ENCODE data around the gene IGF2BP2. TPM values are rescaled to one million over a fixed set of nuclear protein-coding genes. Genes with fewer than 3 reads are reported as not detected.

IGF2BP2 gene
- total RNA-seq, 4 donors from 2014 or later, result 29.3 to 49.8 (median 41.8) TPM

- no peaks in the 10 kb centered on the region for H3K36me3 ChIP-seq
Observed at GRCh38 chr3:185793381-185793780, 31.5 kb downstream of the IGF2BP2 start.

DNA sequence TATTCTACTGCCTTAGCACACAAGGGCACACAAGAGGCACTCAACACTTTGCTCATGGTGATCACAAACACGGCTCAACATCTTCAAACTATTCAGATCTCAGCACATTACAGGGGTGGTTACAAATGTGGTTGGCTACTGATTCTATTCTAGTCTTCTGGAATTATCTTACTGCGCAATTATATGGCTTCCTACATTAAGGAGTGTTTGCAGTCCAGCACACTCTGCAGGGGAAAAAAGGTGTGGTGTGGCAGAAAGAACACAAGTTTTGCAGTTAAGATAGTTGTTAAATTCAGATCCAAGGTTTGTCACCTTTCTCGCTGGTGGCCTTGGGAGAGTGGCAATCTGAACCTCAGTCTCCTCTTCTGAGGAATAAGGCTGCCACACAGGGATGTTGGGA lies 31.9 kb downstream of the IGF2BP2 start:
- Histone ChIP-seq H3K4me3 (no peak overlapping the region), H3K4me1 (peaks cover 0 to 10% (median 0%) of the 10 kb centered on the region in 4 donors), H3K9me3 (no peaks in the 10 kb centered on the region), H3K36me3 (no peaks in the 10 kb centered on the region), H3K27me3 (no peaks in the 10 kb centered on the region), H3K27ac (no peak overlapping the region)
- DNase-seq (ENCODE audit: low spot score in 2 of 2), result no peak
- WGBS, 2 donors, result 88 to 96% methylated on average over 3 of the region's 3 CpGs
- TF ChIP-seq EP300 (IDR thresholded peaks at IDR 0.05) (no peak), POLR2A (IDR thresholded peaks at IDR 0.05) (no peak)

More at GRCh38 chr3:185793381-185793780, 31.5 kb downstream of the IGF2BP2 start:
- no peaks in the 10 kb centered on the region for H3K9me3 ChIP-seq
- H3K27me3 ChIP-seq, result no peaks in the 10 kb centered on the region
- DNase-seq (ENCODE audit: low spot score in 2 of 2), result no peak
- TF ChIP-seq, protein P1, sequence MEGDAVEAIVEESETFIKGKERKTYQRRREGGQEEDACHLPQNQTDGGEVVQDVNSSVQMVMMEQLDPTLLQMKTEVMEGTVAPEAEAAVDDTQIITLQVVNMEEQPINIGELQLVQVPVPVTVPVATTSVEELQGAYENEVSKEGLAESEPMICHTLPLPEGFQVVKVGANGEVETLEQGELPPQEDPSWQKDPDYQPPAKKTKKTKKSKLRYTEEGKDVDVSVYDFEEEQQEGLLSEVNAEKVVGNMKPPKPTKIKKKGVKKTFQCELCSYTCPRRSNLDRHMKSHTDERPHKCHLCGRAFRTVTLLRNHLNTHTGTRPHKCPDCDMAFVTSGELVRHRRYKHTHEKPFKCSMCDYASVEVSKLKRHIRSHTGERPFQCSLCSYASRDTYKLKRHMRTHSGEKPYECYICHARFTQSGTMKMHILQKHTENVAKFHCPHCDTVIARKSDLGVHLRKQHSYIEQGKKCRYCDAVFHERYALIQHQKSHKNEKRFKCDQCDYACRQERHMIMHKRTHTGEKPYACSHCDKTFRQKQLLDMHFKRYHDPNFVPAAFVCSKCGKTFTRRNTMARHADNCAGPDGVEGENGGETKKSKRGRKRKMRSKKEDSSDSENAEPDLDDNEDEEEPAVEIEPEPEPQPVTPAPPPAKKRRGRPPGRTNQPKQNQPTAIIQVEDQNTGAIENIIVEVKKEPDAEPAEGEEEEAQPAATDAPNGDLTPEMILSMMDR (IDR thresholded peaks at IDR 0.05), result no peak
- TF ChIP-seq EP300 (IDR thresholded peaks at IDR 0.05), result no peak
- TF ChIP-seq POLR2A (IDR thresholded peaks at IDR 0.05), result no peak
- 88 to 92% methylated on average over 4 of the region's 4 CpGs for WGBS, 2 donors
- peaks cover 0 to 6% (median 0%) of the 10 kb centered on the region in 4 donors for H3K4me1 ChIP-seq
- no peak overlapping the region for H3K27ac ChIP-seq
- H3K4me3 ChIP-seq, result no peak overlapping the region

- peaks cover 0 to 15% (median 0%) of the 10 kb centered on the region in 4 donors for H3K4me1 ChIP-seq
- H3K27ac ChIP-seq, result no peak overlapping the region
- no peak for DNase-seq (ENCODE audit: low spot score in 2 of 2)
- H3K27me3 ChIP-seq, result no peaks in the 10 kb centered on the region
- no peaks in the 10 kb centered on the region for H3K9me3 ChIP-seq
- WGBS, 2 donors, result 73 to 78% methylated on average over 5 of the region's 5 CpGs
- H3K36me3 ChIP-seq, result no peaks in the 10 kb centered on the region
- H3K4me3 ChIP-seq, result no peak overlapping the region
- TF ChIP-seq EP300 (IDR thresholded peaks at IDR 0.05) (no peak), POLR2A (IDR thresholded peaks at IDR 0.05) (no peak)
- TF ChIP-seq, protein P1 (IDR thresholded peaks at IDR 0.05), result no peak
Observed at GRCh38 chr3:185789891-185790830, 34.7 kb downstream of the IGF2BP2 start.

DNA sequence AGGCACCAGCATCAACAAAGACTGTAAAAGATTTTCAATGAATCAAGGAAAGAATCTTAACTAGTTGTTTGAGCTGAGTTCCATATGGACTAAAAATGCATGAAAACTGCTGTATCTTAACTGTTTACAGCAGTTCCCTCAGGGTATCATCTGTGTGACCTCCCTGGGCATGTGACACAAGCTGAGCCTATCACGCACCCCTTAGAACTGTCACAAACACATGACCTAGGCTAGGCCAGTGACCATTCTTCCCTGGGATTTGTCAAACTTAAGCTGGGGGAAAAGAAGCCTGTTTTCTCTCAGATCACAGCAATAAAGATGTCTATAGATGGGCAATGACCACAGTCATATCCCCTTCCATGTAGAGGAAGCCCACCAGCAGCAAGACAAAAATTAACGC lies 35.7 kb downstream of the IGF2BP2 start:
- no peak for DNase-seq (ENCODE audit: low spot score in 2 of 2)
- 87 to 94% methylated on average over 2 of the region's 2 CpGs for WGBS, 2 donors
- Histone ChIP-seq H3K36me3 (no peaks in the 10 kb centered on the region), H3K4me3 (no peak overlapping the region), H3K4me1 (peaks cover 0 to 15% (median 0%) of the 10 kb centered on the region in 4 donors), H3K27me3 (no peaks in the 10 kb centered on the region), H3K9me3 (no peaks in the 10 kb centered on the region), H3K27ac (no peak overlapping the region)
- TF ChIP-seq EP300 (IDR thresholded peaks at IDR 0.05), result no peak
- TF ChIP-seq, protein P1 (IDR thresholded peaks at IDR 0.05), result no peak
- TF ChIP-seq POLR2A (IDR thresholded peaks at IDR 0.05), result no peak

DNA sequence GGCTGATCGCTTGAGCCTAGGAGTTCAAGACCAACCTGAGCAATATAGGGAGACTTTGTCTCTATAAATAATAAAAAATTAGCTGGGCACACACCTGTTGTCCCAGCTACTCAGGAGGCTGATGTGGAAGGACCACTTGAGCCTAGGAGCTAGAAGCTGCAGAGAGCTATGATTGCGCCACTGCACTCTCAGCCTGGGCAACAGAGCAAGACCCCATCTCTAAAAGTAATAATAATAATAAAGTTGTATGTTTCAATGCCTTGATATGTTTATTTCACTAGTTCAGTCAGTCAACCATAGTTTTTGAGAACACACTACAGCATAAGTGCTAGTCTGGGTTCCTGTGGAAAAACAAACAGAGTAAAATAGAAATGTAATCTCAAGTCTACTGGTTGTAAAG lies 36.5 kb downstream of the IGF2BP2 start:
- Histone ChIP-seq H3K9me3 (no peaks in the 10 kb centered on the region), H3K27ac (no peak overlapping the region), H3K36me3 (no peaks in the 10 kb centered on the region), H3K4me3 (no peak overlapping the region), H3K27me3 (no peaks in the 10 kb centered on the region), H3K4me1 (peaks cover 0 to 15% (median 0%) of the 10 kb centered on the region in 4 donors)
- 97 to 98% methylated on average over 2 of the region's 2 CpGs for WGBS, 2 donors
- TF ChIP-seq POLR2A (IDR thresholded peaks at IDR 0.05), result no peak
- TF ChIP-seq, protein P1 (IDR thresholded peaks at IDR 0.05), result no peak
- no peak for TF ChIP-seq EP300 (IDR thresholded peaks at IDR 0.05)
- no peak for DNase-seq (ENCODE audit: low spot score in 2 of 2)
